Peyer's patch (tissue), 4 donors: Measurements from ENCODE around the gene MAD1L1.

Source experiments
- CTCF ChIP-seq, 6 experiments: fragments of 450-650 bp in 4 of 6; fragments of 200-600 bp in 2 of 6; sonication (generic) in 1 of 6; IDR thresholded peaks; one replicate each; pipeline ENCODE4 v1.5.1; 2017 to 2019; ENCODE audit warnings: antibody characterized with exemption in 6 of 6, mild to moderate bottlenecking in 3 of 6, moderate library complexity in 1 of 6
- POLR2A ChIP-seq, 2 donors: fragments of 450-650 bp; IDR thresholded peaks; one replicate each; pipeline ENCODE4 v1.5.1; 2017; ENCODE audit warnings: antibody characterized with exemption in 2 of 2, mild to moderate bottlenecking in 2 of 2, moderate library complexity in 2 of 2

GRCh38 chr7:1844951-1845390 lies 387.8 kb downstream of the MAD1L1 start:
- TF ChIP-seq CTCF (IDR thresholded peaks at IDR 0.05) (no peak), POLR2A (IDR thresholded peaks at IDR 0.05) (no peak)
